Measurements from ENCODE around the gene CACNA2D4.

CACNA2D4 gene

DNA sequence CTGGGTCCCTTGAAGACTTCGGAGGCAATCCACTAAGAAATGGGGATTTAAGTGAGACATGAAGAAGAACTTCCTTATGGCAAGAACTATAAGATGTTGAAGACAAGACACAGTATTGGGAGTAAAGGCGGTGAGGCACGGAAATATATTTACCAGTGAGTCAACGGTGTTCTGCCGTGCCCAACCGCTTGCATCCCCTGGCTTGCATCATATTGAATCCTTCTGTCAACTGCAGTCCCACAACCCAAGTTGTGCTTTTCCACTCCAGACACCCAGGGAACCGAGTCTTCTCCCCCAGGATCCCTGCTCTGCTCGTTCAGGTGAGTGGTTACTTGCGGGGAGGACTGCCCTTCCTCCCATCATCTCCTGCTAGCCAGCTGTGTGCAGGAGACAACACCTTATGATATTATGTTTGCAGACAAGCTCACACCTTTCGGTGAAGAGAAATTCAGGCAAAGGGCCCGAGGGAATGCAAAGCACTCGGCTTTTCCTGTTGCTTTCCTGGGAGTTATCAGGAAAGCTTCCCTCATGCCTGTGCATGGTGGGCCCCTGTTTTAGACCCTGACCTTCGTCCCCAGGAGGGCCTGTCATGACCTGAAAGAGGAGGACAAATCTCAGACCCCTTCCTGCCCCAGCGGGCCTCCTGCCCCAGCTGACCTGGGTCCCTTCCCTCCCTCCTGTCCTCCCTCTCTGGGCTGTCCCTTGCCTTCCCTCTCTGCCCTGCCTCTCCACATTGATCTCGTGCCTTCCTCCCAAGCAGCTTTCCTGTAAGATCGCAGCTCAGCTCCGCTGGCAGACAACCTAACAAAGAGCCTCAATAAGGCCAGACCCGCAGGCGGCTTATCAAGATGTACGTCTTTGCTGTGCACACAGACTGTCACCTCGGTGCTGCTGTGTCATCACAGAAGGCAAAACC is 102.4 kb downstream of the CACNA2D4 start:
- Histone ChIP-seq H3K4me3 (ENCODE audit: low read length) (no peak overlapping the region), H3K9me3 (replicated peaks; ENCODE audit: insufficient read depth, low read length) (no peaks in the 10 kb centered on the region), H3K4me2 (ENCODE audit: low read depth, low read length) (no peak overlapping the region), H3K27me3 (replicated peaks; ENCODE audit: insufficient read depth, low read length) (peaks cover 77% of the 10 kb centered on the region), H3K4me1 (ENCODE audit: low read length) (0 out of 2 replicates have a peak, but pooled peaks cover 8% of the 10 kb centered on the region), H2AFZ (ENCODE audit: low read length) (no peak overlapping the region), H3K36me3 (replicated peaks; ENCODE audit: insufficient read depth, low read length) (no peaks in the 10 kb centered on the region), H3F3A (ENCODE audit: insufficient read depth, low read length) (no peaks in the 10 kb centered on the region), H3K9ac (ENCODE audit: low read length) (no peak overlapping the region), H4K20me1 (ENCODE audit: insufficient read depth, low read length) (no peaks in the 10 kb centered on the region), H3K79me2 (ENCODE audit: low read length) (no peaks in the 10 kb centered on the region), H3K9me2 (replicated peaks; ENCODE audit: insufficient read depth, low read length) (no peaks in the 10 kb centered on the region), H3K27ac (ENCODE audit: low read length) (no peak overlapping the region)
- TF ChIP-seq EZH2phosphoT487 (IDR thresholded peaks at IDR 0.05; ENCODE audit: low read length): no peak
- TF ChIP-seq, protein P1, sequence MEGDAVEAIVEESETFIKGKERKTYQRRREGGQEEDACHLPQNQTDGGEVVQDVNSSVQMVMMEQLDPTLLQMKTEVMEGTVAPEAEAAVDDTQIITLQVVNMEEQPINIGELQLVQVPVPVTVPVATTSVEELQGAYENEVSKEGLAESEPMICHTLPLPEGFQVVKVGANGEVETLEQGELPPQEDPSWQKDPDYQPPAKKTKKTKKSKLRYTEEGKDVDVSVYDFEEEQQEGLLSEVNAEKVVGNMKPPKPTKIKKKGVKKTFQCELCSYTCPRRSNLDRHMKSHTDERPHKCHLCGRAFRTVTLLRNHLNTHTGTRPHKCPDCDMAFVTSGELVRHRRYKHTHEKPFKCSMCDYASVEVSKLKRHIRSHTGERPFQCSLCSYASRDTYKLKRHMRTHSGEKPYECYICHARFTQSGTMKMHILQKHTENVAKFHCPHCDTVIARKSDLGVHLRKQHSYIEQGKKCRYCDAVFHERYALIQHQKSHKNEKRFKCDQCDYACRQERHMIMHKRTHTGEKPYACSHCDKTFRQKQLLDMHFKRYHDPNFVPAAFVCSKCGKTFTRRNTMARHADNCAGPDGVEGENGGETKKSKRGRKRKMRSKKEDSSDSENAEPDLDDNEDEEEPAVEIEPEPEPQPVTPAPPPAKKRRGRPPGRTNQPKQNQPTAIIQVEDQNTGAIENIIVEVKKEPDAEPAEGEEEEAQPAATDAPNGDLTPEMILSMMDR (IDR thresholded peaks at IDR 0.05; ENCODE audit: low read length): no peak
- no peak for TF ChIP-seq EZH2 (optimal IDR thresholded peaks at IDR 0.05; ENCODE audit: low read depth, low read length)
- no peak for DNase-seq

DNA sequence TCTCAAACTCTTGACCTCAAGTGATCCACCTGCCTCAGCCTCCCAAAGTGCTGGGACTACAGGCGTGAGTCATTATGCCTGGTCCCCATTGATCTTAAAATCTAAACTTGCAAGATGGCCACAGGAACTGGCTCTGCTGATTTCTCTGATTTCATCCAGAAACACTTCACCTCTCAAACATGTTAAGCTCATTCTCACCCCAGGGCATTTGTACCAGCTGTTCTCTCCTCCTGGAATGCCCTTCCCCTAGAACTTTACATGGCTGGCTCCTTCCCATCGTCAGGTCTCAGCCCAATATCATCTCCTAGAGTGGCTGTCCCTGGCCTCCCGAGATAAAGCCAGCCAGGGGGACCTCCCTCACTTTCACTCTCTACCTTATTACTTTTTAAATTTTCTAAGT is 103.3 kb downstream of the CACNA2D4 start:
- Histone ChIP-seq H3K9me3 (replicated peaks; ENCODE audit: insufficient read depth, low read length) (no peaks in the 10 kb centered on the region), H2AFZ (ENCODE audit: low read length) (no peak overlapping the region), H3K4me1 (ENCODE audit: low read length) (0 out of 2 replicates have a peak, but pooled peaks cover 8% of the 10 kb centered on the region), H3K79me2 (ENCODE audit: low read length) (no peaks in the 10 kb centered on the region), H3K9ac (ENCODE audit: low read length) (no peak overlapping the region), H3K36me3 (replicated peaks; ENCODE audit: insufficient read depth, low read length) (no peaks in the 10 kb centered on the region), H3K4me2 (ENCODE audit: low read depth, low read length) (no peak overlapping the region), H3K4me3 (ENCODE audit: low read length) (no peak overlapping the region), H3K27me3 (replicated peaks; ENCODE audit: insufficient read depth, low read length) (peaks cover 73% of the 10 kb centered on the region), H3F3A (ENCODE audit: insufficient read depth, low read length) (no peaks in the 10 kb centered on the region), H3K9me2 (replicated peaks; ENCODE audit: insufficient read depth, low read length) (no peaks in the 10 kb centered on the region), H4K20me1 (ENCODE audit: insufficient read depth, low read length) (no peaks in the 10 kb centered on the region), H3K27ac (ENCODE audit: low read length) (no peak overlapping the region)
- TF ChIP-seq EZH2 (optimal IDR thresholded peaks at IDR 0.05; ENCODE audit: low read depth, low read length) (no peak), EZH2phosphoT487 (IDR thresholded peaks at IDR 0.05; ENCODE audit: low read length) (no peak)
- TF ChIP-seq, protein P1 (IDR thresholded peaks at IDR 0.05; ENCODE audit: low read length): no peak
- DNase-seq: no peak

DNA sequence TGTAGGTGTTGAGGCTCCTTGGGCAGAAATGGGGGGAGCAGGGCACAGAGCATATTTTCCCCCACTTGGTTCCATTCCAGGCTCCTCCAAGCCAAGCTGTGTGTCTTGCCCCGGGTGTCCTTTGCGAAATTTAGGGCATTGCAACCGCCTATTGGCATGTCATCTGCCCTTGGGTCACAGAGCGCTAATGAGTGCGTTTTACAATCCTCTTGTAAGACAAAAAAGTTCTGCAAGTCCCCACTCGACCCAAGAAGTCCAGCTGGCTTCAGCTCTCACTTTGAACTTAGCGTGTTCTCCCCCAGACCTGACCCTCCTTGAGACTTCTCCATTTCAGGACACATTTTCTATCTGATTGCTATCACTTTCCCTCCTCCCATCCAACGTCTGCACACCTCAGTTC is 104.2 kb downstream of the CACNA2D4 start:
- Histone ChIP-seq H3K9me3 (replicated peaks; ENCODE audit: insufficient read depth, low read length) (no peaks in the 10 kb centered on the region), H3K79me2 (ENCODE audit: low read length) (no peaks in the 10 kb centered on the region), H3K4me2 (ENCODE audit: low read depth, low read length) (no peak overlapping the region), H3K36me3 (replicated peaks; ENCODE audit: insufficient read depth, low read length) (no peaks in the 10 kb centered on the region), H3K9me2 (replicated peaks; ENCODE audit: insufficient read depth, low read length) (no peaks in the 10 kb centered on the region), H4K20me1 (ENCODE audit: insufficient read depth, low read length) (no peaks in the 10 kb centered on the region), H3F3A (ENCODE audit: insufficient read depth, low read length) (no peaks in the 10 kb centered on the region), H3K9ac (ENCODE audit: low read length) (no peak overlapping the region), H3K4me3 (ENCODE audit: low read length) (no peak overlapping the region), H3K27ac (ENCODE audit: low read length) (no peak overlapping the region), H3K27me3 (replicated peaks; ENCODE audit: insufficient read depth, low read length) (peaks cover 64% of the 10 kb centered on the region), H3K4me1 (ENCODE audit: low read length) (0 out of 2 replicates have a peak, but pooled peaks cover 8% of the 10 kb centered on the region), H2AFZ (ENCODE audit: low read length) (no peak overlapping the region)
- DNase-seq: no peak
- no peak for TF ChIP-seq EZH2 (optimal IDR thresholded peaks at IDR 0.05; ENCODE audit: low read depth, low read length)
- TF ChIP-seq, protein P1 (IDR thresholded peaks at IDR 0.05; ENCODE audit: low read length): no peak
- TF ChIP-seq EZH2phosphoT487 (IDR thresholded peaks at IDR 0.05; ENCODE audit: low read length): no peak
